Urinary bladder (tissue), 4 donors: Measurements from ENCODE around the gene CBLIF. TPM values are rescaled to one million over a fixed set of nuclear protein-coding genes. Genes with fewer than 3 reads are reported as not detected.
"Not testable (repeated sequence)": the region's sequence is repeated elsewhere in the genome, so short reads cannot be mapped to it uniquely, and the experiment has no call there.

Experiments used
- DNase-seq: peaks from one replicate; pipeline ENCODE4 v3.0.0-alpha.2; 2015; ENCODE audit errors: extremely low spot score
- H3K27ac ChIP-seq: one replicate; pipeline ENCODE4 v1.5.1; 2013; ENCODE audit warnings: low read depth, mild to moderate bottlenecking, moderate library complexity
- H3K36me3 ChIP-seq: one replicate; pipeline ENCODE4 v1.6.1; 2013; ENCODE audit warnings: mild to moderate bottlenecking, moderate library complexity; ENCODE audit not compliant: insufficient read depth
- H3K4me1 ChIP-seq: one replicate; pipeline ENCODE4 v1.6.1; 2013; ENCODE audit warnings: mild to moderate bottlenecking, moderate library complexity; ENCODE audit not compliant: insufficient read depth
- H3K4me3 ChIP-seq: one replicate; pipeline ENCODE4 v1.5.1; 2013; ENCODE audit warnings: low read depth, low read length
- WGBS: extraction: QIAGEN DNeasy Blood & Tissue Kit; methylation state at CpG from one replicate; pipeline ENCODE4 v1.1.7; 2013; 5-methylcytosine and 5-hydroxymethylcytosine counted together
- polyA plus RNA-seq: library from polyadenylated mRNA; stranded (reverse); fragments of 200-250 nt; gene quantifications from one replicate; pipeline ENCODE4 v1.2.3, GENCODE V29; 2013
- total RNA-seq: library from RNA; depleted of rRNA; stranded (reverse); fragments of >200 nt; gene quantifications from one replicate; pipeline ENCODE4 v1.2.3, GENCODE V29; 2014
- donor health status: healthy with polysubstance abuse.
- donor health status: healthy.

CBLIF gene
- total and polyA plus RNA-seq, 2 donors: not detected

GRCh38 chr11:59801160-59801706 is 44.1 kb downstream of the CBLIF start:
- no peaks in the 10 kb centered on the region for H3K36me3 ChIP-seq
- no peak for DNase-seq
- 55% methylated on average over 2 of the region's 2 CpGs for WGBS
- no peaks in the 10 kb centered on the region for H3K4me1 ChIP-seq
- no peak overlapping the region for H3K4me3 ChIP-seq
- H3K27ac ChIP-seq: no peak overlapping the region

GRCh38 chr11:59800390-59801025 is 44.8 kb downstream of the CBLIF start:
- Histone ChIP-seq H3K4me3 (no peak overlapping the region), H3K27ac (no peak overlapping the region), H3K36me3 (no peaks in the 10 kb centered on the region), H3K4me1 (no peaks in the 10 kb centered on the region)
- no peak for DNase-seq
- 84% methylated on average over 7 of the region's 7 CpGs for WGBS

- H3K27ac ChIP-seq: no peak overlapping the region
- WGBS: 70% methylated on average over 3 of the region's 3 CpGs
- H3K4me1 ChIP-seq: no peaks in the 10 kb centered on the region
- H3K36me3 ChIP-seq: no peaks in the 10 kb centered on the region
- no peak overlapping the region for H3K4me3 ChIP-seq
- no peak for DNase-seq
These were observed 50.9 kb downstream of the CBLIF start for GRCh38 chr11:59794417-59794816.

- no peak for DNase-seq
- Histone ChIP-seq H3K27ac (no peak overlapping the region), H3K36me3 (no peaks in the 10 kb centered on the region), H3K4me3 (no peak overlapping the region), H3K4me1 (no peaks in the 10 kb centered on the region)
- 55% methylated on average over 1 of the region's 1 CpG for WGBS
These were observed 52.8 kb downstream of the CBLIF start for GRCh38 chr11:59792507-59792906.

- no peak for DNase-seq
- Histone ChIP-seq H3K36me3 (no peaks in the 10 kb centered on the region), H3K4me1 (no peaks in the 10 kb centered on the region), H3K27ac (no peak overlapping the region), H3K4me3 (no peak overlapping the region)
- 70% methylated on average over 4 of the region's 4 CpGs for WGBS
These were observed 53.7 kb downstream of the CBLIF start for GRCh38 chr11:59791639-59792038.

GRCh38 chr11:59787816-59788215 is 57.5 kb downstream of the CBLIF start:
- WGBS: 37% methylated on average over 3 of the region's 3 CpGs
- H3K4me3 ChIP-seq: no peak overlapping the region
- no peak for DNase-seq
- no peaks in the 10 kb centered on the region for H3K4me1 ChIP-seq
- no peaks in the 10 kb centered on the region for H3K36me3 ChIP-seq
- no peak overlapping the region for H3K27ac ChIP-seq

GRCh38 chr11:59787255-59787588 is 58.1 kb downstream of the CBLIF start:
- 77% methylated on average over 4 of the region's 4 CpGs for WGBS
- DNase-seq: no peak
- Histone ChIP-seq H3K27ac (peak overlapping the region; percentile 66), H3K4me1 (no peaks in the 10 kb centered on the region), H3K4me3 (no peak overlapping the region), H3K36me3 (no peaks in the 10 kb centered on the region)

GRCh38 chr11:59785818-59786217 is 59.5 kb downstream of the CBLIF start:
- H3K4me1 ChIP-seq: no peaks in the 10 kb centered on the region
- H3K4me3 ChIP-seq: no peak overlapping the region
- peaks cover 2% of the 10 kb centered on the region for H3K36me3 ChIP-seq
- WGBS: 89% methylated on average over 4 of the region's 4 CpGs
- DNase-seq: no peak
- no peak overlapping the region for H3K27ac ChIP-seq

- H3K36me3 ChIP-seq, H3K4me3 ChIP-seq, DNase-seq, H3K4me1 ChIP-seq, H3K27ac ChIP-seq: not testable (repeated sequence)
- WGBS: 78% methylated on average over 5 of the region's 5 CpGs
These were observed 60.9 kb downstream of the CBLIF start for GRCh38 chr11:59784441-59784840.

- Histone ChIP-seq H3K4me1 (no peaks in the 10 kb centered on the region), H3K27ac (no peak overlapping the region), H3K36me3 (peaks cover 2% of the 10 kb centered on the region), H3K4me3 (no peak overlapping the region)
- DNase-seq: no peak
- 82% methylated on average over 4 of the region's 4 CpGs for WGBS
These were observed 61.6 kb downstream of the CBLIF start for GRCh38 chr11:59783632-59784090.

- 78% methylated on average over 2 of the region's 2 CpGs for WGBS
- no peak overlapping the region for H3K27ac ChIP-seq
- DNase-seq: no peak
- no peak overlapping the region for H3K4me3 ChIP-seq
- peaks cover 2% of the 10 kb centered on the region for H3K36me3 ChIP-seq
- no peaks in the 10 kb centered on the region for H3K4me1 ChIP-seq
These were observed 63.2 kb downstream of the CBLIF start for GRCh38 chr11:59782080-59782479.

GRCh38 chr11:59779487-59779886 is 65.8 kb downstream of the CBLIF start:
- WGBS: 37% methylated on average over 1 of the region's 1 CpG
- peaks cover 2% of the 10 kb centered on the region for H3K36me3 ChIP-seq
- H3K4me1 ChIP-seq: no peaks in the 10 kb centered on the region
- no peak overlapping the region for H3K27ac ChIP-seq
- no peak for DNase-seq
- no peak overlapping the region for H3K4me3 ChIP-seq
